Keratinocyte (primary cell): Measurements from ENCODE around the gene KRTAP19-5.

Experiments used
- EZH2 ChIP-seq: IDR thresholded peaks from one replicate; pipeline ENCODE4 v1.6.1; 2012; ENCODE audit warnings: inconsistent platforms, mild to moderate bottlenecking, low read length, moderate library complexity
- TF ChIP-seq, protein P1 (sequence below), 3 experiments: IDR thresholded peaks in 1 of 3; conservative IDR thresholded peaks in 1 of 3; optimal IDR thresholded peaks in 1 of 3; 2 replicates in 2 of 3; 3 replicates in 1 of 3; pipeline versions ENCODE3 to v1.5.1; 2011; ENCODE audit warnings: low read length in 3 of 3, mild to moderate bottlenecking in 3 of 3, moderate library complexity in 2 of 3, control low read depth in 1 of 3, inconsistent platforms in 1 of 3; ENCODE audit not compliant: insufficient read depth in 2 of 3; ENCODE audit errors: extremely low read depth in 1 of 3

DNA sequence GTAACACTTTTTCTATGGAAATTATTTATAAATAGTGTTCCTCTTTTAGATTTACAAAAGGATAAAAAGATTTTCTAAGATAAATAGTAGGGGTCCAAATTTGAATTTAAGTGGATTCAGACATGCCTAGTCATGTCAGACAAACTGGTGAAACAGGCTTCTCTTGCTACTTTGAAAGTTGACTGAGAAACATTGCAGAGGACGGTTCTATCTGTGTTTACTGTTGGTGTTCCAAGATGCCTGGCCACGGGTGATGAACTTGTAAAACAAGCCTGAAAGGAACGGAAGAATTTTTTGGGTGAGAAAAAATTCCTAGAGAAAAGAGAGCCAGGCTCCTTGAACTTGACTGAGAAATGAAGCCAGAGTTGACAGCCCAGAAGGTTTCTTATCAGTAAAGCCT lies 23.9 kb downstream of the KRTAP19-5 start:
- TF ChIP-seq, protein P1, sequence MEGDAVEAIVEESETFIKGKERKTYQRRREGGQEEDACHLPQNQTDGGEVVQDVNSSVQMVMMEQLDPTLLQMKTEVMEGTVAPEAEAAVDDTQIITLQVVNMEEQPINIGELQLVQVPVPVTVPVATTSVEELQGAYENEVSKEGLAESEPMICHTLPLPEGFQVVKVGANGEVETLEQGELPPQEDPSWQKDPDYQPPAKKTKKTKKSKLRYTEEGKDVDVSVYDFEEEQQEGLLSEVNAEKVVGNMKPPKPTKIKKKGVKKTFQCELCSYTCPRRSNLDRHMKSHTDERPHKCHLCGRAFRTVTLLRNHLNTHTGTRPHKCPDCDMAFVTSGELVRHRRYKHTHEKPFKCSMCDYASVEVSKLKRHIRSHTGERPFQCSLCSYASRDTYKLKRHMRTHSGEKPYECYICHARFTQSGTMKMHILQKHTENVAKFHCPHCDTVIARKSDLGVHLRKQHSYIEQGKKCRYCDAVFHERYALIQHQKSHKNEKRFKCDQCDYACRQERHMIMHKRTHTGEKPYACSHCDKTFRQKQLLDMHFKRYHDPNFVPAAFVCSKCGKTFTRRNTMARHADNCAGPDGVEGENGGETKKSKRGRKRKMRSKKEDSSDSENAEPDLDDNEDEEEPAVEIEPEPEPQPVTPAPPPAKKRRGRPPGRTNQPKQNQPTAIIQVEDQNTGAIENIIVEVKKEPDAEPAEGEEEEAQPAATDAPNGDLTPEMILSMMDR (optimal IDR thresholded peaks at IDR 0.05 in 1 of 3, IDR thresholded peaks at IDR 0.05 in 1 of 3, conservative IDR thresholded peaks at IDR 0.05 in 1 of 3; ENCODE audit: extremely low read depth in 1 of 3, insufficient read depth in 2 of 3, low read length in 3 of 3) = no peak
- TF ChIP-seq EZH2 = no peak
